HG02763 (cell line): ENCODE data around the gene MRPL17.
A peak's percentile ranks its signal among the peaks of the same experiment; 100 is the strongest.
"Not testable (repeated sequence)": the region's sequence is repeated elsewhere in the genome, so short reads cannot be mapped to it uniquely, and the experiment has no call there.

ENCODE experiments used
- ATAC-seq: cut with Tn5 transposase; IDR thresholded peaks from one replicate; pipeline ENCODE4 v1.9.1; 2021; ENCODE audit warnings: mild to moderate bottlenecking, moderate library complexity; ENCODE audit not compliant: unreplicated experiment

MRPL17 gene

GRCh38 chr11:6684068-6684467, 928 bp upstream of the MRPL17 start:
- not testable (repeated sequence) for ATAC-seq

GRCh38 chr11:6682591-6682935, 577 bp downstream of the MRPL17 start:
- no peak for ATAC-seq

GRCh38 chr11:6681949-6682348, 1.2 kb downstream of the MRPL17 start:
- no peak for ATAC-seq

GRCh38 chr11:6681505-6681904, 1.6 kb downstream of the MRPL17 start:
- ATAC-seq = no peak

GRCh38 chr11:6677018-6677417, 6.1 kb downstream of the MRPL17 start:
- no peak for ATAC-seq

- no peak for ATAC-seq
Measured at GRCh38 chr11:6674862-6675261, 8.3 kb downstream of the MRPL17 start.

- no peak for ATAC-seq
Measured at GRCh38 chr11:6674219-6674597, 8.9 kb downstream of the MRPL17 start.

- no peak for ATAC-seq
Measured at GRCh38 chr11:6673523-6674218, 9.5 kb downstream of the MRPL17 start.

- no peak for ATAC-seq
Measured at GRCh38 chr11:6671991-6672390, 11.1 kb downstream of the MRPL17 start.

- no peak for ATAC-seq
Measured at GRCh38 chr11:6670202-6670830, 12.8 kb downstream of the MRPL17 start.

- ATAC-seq = peak; percentile 63
Measured at GRCh38 chr11:6667733-6668374, 15.3 kb downstream of the MRPL17 start.

- ATAC-seq = no peak
Measured at GRCh38 chr11:6666302-6667183, 16.6 kb downstream of the MRPL17 start.

- no peak for ATAC-seq
Measured at GRCh38 chr11:6664551-6664950, 18.6 kb downstream of the MRPL17 start.

- no peak for ATAC-seq
Measured at GRCh38 chr11:6663794-6664469, 19.2 kb downstream of the MRPL17 start.

- no peak for ATAC-seq
Measured at GRCh38 chr11:6660712-6661111, 22.4 kb downstream of the MRPL17 start.

- no peak for ATAC-seq
Measured at GRCh38 chr11:6658647-6659046, 24.5 kb downstream of the MRPL17 start.

GRCh38 chr11:6657346-6657745, 25.8 kb downstream of the MRPL17 start:
- no peak for ATAC-seq

GRCh38 chr11:6656936-6657335, 26.2 kb downstream of the MRPL17 start:
- ATAC-seq = no peak

- no peak for ATAC-seq
Measured at GRCh38 chr11:6656584-6656915, 26.6 kb downstream of the MRPL17 start.

GRCh38 chr11:6655790-6656583, 27.2 kb downstream of the MRPL17 start, which contains the start of gene DCHS1:
Gene DCHS1, minus strand, starts transcription at chr11:6655809. Its CDS starts 14,196 bp downstream, at chr11:6641613.
- no peak for ATAC-seq
